ENCODE results near the gene ZC3H12A. TPM values are rescaled to one million over a fixed set of nuclear protein-coding genes. Genes with fewer than 3 reads are reported as not detected.

Gene ZC3H12A
- total RNA-seq, 2 donors from 2014 or later: 30.2 to 58.6 TPM

Other genes with a start within 250 kb of the ZC3H12A start
- 10 to 100 TPM; 48.0 to 66.8 TPM for gene MEAF6, start 40.2 kb downstream of the ZC3H12A start, total RNA-seq
- gene SNIP1, start 79.7 kb downstream of the ZC3H12A start, total RNA-seq: 10 to 100 TPM; 22.1 to 29.5 TPM
- gene DNALI1, start 82.4 kb downstream of the ZC3H12A start, total RNA-seq: not detected
- 10 to 100 TPM; 70.3 to 75.7 TPM for gene GNL2, start 121.4 kb downstream of the ZC3H12A start, total RNA-seq
- gene RSPO1, start 160.3 kb downstream of the ZC3H12A start, total RNA-seq: not detected
- gene CDCA8, start 217.9 kb downstream of the ZC3H12A start, total RNA-seq: 10 to 100 TPM; 60.7 to 82.2 TPM